Osteocyte (in vitro differentiated cells): ENCODE results near the gene ZMAT1. TPM values are rescaled to one million over a fixed set of nuclear protein-coding genes. Genes with fewer than 3 reads are reported as not detected.
"Not testable (repeated sequence)": the region's sequence is repeated elsewhere in the genome, so short reads cannot be mapped to it uniquely, and the experiment has no call there.

Experiments
- DNase-seq: peaks from one replicate; pipeline ENCODE4 v3.0.0; 2021; ENCODE audit warnings: mixed read lengths; ENCODE audit not compliant: unreplicated experiment; ENCODE audit errors: extremely low spot score
- H3K27ac Mint-ChIP-seq: one replicate; pipeline ENCODE4 v1.8.0; 2021; ENCODE audit warnings: mild to moderate bottlenecking, mixed read lengths; ENCODE audit not compliant: unreplicated experiment
- H3K27me3 Mint-ChIP-seq: one replicate; pipeline ENCODE4 v1.8.0; 2021; ENCODE audit warnings: mixed read lengths; ENCODE audit not compliant: unreplicated experiment
- H3K36me3 Mint-ChIP-seq: one replicate; pipeline ENCODE4 v1.8.0; 2021; ENCODE audit warnings: mixed read lengths; ENCODE audit not compliant: unreplicated experiment
- H3K4me1 Mint-ChIP-seq: one replicate; pipeline ENCODE4 v1.8.0; 2021; ENCODE audit warnings: mixed read lengths; ENCODE audit not compliant: unreplicated experiment
- H3K4me3 Mint-ChIP-seq: one replicate; pipeline ENCODE4 v1.8.0; 2021; ENCODE audit warnings: mild to moderate bottlenecking, moderate library complexity, mixed read lengths; ENCODE audit not compliant: unreplicated experiment
- H3K9me3 Mint-ChIP-seq: one replicate; pipeline ENCODE4 v1.8.0; 2021; ENCODE audit warnings: mixed read lengths; ENCODE audit not compliant: unreplicated experiment
- long read RNA-seq: library from polyadenylated mRNA; unstranded; transcript quantifications from one replicate; pipeline ENCODE4 v2.0.0, GENCODE V29; 2021
- total RNA-seq: library from RNA; stranded (reverse); gene quantifications from 2 replicates; pipeline ENCODE4 v1.2.1, GENCODE V29; 2021
- TF ChIP-seq, protein P1 (sequence below): fragments of 200-600 bp; sonication (generic); IDR thresholded peaks from 2 replicates; pipeline ENCODE4 v1.5.0; 2021; ENCODE audit warnings: antibody characterized with exemption, mild to moderate bottlenecking, moderate library complexity

ZMAT1 gene
- total RNA-seq: 4.6 and 4.9 TPM in 2 replicates
- long read RNA-seq, partial matches to known transcripts: 1 of 2 reads
- long read RNA-seq, other reads (novel, unspliced or antisense): 1 of 2 reads

DNA sequence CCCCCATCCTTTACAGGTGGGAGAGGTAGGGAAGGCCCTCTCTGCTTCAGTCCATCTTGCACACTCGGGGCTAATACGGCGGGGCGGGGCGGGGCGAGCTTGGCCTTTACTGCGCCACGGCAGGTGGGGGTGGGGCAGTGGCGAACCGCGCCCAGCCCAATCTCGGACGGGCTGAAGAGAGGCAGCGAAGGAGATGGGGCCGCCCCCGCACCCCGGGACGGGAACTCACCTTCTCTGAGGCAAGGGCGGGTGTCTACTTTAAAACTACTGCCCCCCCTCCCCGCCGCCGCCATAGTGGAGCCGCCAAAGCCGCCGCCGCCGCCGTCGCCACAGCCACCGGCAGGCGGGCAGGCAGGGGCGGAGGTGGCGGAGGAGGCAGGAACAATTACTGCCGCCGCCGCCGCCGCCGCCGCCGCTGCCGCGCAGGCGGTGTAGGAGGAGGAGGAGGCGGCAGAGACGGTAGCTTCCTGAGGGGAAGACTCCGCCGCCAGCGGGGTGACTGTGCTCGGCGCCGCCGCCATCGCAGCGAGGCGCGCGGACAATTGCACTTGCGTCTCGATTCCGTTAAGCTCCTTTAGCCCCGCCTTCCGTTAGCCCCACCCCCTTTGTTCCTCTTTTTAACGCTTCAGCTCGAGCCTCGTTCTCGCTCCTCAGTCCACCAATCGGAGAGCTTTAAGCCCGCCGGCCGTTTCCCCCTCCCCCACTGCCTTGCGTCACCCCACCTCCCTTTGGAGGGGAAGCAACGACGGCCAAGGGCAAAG is at the start of gene ZMAT1:
TSS of gene ZMAT1 (minus strand) at position 540 of the 761 bp plus-strand sequence. CDS start at position 521, 19 bp downstream.
- DNase-seq: peak; percentile 94

DNA sequence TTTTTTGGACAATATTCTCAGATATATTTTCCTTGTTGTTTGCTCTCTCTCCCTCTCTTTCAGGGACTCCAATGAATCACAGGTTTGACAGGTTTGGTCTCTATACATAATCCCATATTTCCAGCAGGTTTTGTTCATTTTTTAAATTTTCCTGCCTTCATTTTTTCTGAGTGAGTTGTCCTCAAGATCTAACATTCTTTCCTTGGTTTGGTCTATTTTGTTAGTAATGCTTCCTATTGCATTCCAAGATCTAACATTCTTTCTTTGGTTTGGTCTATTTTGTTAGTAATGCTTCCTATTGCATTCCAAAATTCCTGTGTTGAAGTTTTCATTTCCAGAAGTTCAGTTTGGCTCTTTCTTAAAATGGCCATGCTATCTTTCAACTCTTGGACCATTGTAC is 45.3 kb upstream of the ZMAT1 start:
- H3K4me1 Mint-ChIP-seq: peaks cover 14% of the 10 kb centered on the region
- no peaks in the 10 kb centered on the region for H3K36me3 Mint-ChIP-seq
- H3K27me3 Mint-ChIP-seq: no peaks in the 10 kb centered on the region
- H3K9me3 Mint-ChIP-seq: peaks cover 58% of the 10 kb centered on the region
- TF ChIP-seq, protein P1, sequence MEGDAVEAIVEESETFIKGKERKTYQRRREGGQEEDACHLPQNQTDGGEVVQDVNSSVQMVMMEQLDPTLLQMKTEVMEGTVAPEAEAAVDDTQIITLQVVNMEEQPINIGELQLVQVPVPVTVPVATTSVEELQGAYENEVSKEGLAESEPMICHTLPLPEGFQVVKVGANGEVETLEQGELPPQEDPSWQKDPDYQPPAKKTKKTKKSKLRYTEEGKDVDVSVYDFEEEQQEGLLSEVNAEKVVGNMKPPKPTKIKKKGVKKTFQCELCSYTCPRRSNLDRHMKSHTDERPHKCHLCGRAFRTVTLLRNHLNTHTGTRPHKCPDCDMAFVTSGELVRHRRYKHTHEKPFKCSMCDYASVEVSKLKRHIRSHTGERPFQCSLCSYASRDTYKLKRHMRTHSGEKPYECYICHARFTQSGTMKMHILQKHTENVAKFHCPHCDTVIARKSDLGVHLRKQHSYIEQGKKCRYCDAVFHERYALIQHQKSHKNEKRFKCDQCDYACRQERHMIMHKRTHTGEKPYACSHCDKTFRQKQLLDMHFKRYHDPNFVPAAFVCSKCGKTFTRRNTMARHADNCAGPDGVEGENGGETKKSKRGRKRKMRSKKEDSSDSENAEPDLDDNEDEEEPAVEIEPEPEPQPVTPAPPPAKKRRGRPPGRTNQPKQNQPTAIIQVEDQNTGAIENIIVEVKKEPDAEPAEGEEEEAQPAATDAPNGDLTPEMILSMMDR: no peak
- H3K27ac Mint-ChIP-seq: no peak overlapping the region
- no peak overlapping the region for H3K4me3 Mint-ChIP-seq
- no peak for DNase-seq

More for the DNA sequence above, at the start of gene ZMAT1:
- Mint-ChIP-seq H3K4me3 (peak within 1 kb of the TSS; percentile 76), H3K4me1 (peaks cover 8% of the 10 kb centered on the region), H3K27ac (peak within 1 kb of the TSS; percentile 74), H3K9me3 (peaks cover 9% of the 10 kb centered on the region), H3K36me3 (no peaks in the 10 kb centered on the region), H3K27me3 (no peaks in the 10 kb centered on the region)
- TF ChIP-seq, protein P1: no peak

DNA sequence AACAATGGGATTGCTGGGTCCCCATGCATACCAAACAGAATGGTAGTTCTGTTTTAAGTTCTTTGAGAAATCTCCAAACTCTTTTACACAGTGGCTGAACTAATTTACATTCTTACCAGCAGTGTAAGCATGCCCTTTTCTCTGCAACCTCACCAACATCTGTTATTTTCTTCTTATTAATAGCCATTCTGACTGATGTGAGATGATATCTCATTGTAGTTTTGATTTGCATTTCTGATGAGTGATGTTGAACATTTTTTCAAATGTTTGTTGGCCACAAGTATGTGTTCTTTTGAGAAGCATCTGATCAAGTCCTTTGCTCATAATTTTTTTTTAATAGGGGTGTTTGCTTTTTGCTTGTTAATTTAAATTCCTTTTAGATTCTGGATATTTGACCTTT is 41.2 kb upstream of the ZMAT1 start:
- no peaks in the 10 kb centered on the region for H3K36me3 Mint-ChIP-seq
- no peak for DNase-seq

DNA sequence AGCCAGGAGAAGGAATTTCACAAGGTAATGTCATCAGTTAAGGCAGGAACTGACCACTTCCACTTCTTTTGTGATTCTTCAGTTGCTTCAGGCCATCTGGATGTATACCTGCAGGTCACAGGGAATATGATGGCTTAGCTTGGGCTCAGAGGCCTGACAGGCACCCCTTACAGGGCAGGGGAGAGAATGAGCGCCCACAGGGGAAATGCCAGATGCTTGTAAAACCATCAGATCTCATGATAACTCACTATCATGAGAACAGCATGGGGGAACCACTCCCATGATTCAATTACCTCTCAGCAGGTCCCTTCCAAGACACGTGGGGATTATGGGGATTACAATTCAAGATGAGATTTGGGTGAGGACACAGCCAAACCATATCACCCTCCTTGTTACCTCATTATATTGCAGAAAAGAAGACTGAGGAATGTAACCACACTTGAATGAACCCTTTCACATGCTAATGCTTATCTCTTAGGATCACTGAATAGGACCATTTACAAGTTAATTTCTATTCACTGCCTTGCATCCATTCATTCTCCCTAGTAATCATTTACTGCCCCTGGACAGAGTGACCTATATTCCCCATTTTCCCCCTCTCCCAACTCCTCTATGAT is 33.2 kb upstream of the ZMAT1 start:
- not testable (repeated sequence) for H3K27me3 Mint-ChIP-seq, H3K36me3 Mint-ChIP-seq, H3K27ac Mint-ChIP-seq, H3K4me3 Mint-ChIP-seq, H3K4me1 Mint-ChIP-seq, DNase-seq
- H3K9me3 Mint-ChIP-seq: peaks cover 23% of the 10 kb centered on the region

More for the DNA sequence above, 41.2 kb upstream of the ZMAT1 start:
- Mint-ChIP-seq H3K9me3 (peaks cover 44% of the 10 kb centered on the region), H3K27me3 (no peaks in the 10 kb centered on the region), H3K27ac (no peak overlapping the region), H3K4me1 (peaks cover 14% of the 10 kb centered on the region), H3K4me3 (no peak overlapping the region)
- TF ChIP-seq, protein P1: no peak

DNA sequence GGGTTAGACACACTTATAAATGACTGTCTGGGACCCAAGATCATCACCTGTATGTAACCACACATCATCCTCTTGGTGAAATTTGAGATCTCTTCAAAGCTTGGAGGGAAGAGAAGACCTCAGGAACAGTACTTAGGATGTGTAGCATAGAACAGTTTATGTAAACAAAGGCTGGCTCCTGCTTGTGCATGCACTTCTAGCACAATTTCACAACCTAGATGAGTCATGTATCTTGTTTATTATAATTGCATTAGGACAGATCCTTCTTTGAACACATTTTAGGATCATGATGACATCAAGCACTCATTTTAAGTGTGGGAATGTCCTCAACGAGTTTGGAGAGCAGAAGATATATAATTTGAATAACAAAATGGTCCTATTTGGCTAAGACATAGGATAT is 26.3 kb upstream of the ZMAT1 start:
- Mint-ChIP-seq H3K36me3 (no peaks in the 10 kb centered on the region), H3K27me3 (no peaks in the 10 kb centered on the region), H3K4me3 (no peak overlapping the region), H3K4me1 (no peaks in the 10 kb centered on the region), H3K9me3 (peaks cover 16% of the 10 kb centered on the region), H3K27ac (no peak overlapping the region)
- DNase-seq: no peak
- TF ChIP-seq, protein P1: no peak
